NCI-H1436 treated with DMSO at 0.1 percent for 48 hours (cell line): Measurements from ENCODE around the gene GET3.
A peak's percentile ranks its signal among the peaks of the same experiment; 100 is the strongest.

Experiments
- DNase-seq: peaks from one replicate; lab custom pipeline; 2025; lab: John Stamatoyannopoulos, UW

Gene GET3

DNA sequence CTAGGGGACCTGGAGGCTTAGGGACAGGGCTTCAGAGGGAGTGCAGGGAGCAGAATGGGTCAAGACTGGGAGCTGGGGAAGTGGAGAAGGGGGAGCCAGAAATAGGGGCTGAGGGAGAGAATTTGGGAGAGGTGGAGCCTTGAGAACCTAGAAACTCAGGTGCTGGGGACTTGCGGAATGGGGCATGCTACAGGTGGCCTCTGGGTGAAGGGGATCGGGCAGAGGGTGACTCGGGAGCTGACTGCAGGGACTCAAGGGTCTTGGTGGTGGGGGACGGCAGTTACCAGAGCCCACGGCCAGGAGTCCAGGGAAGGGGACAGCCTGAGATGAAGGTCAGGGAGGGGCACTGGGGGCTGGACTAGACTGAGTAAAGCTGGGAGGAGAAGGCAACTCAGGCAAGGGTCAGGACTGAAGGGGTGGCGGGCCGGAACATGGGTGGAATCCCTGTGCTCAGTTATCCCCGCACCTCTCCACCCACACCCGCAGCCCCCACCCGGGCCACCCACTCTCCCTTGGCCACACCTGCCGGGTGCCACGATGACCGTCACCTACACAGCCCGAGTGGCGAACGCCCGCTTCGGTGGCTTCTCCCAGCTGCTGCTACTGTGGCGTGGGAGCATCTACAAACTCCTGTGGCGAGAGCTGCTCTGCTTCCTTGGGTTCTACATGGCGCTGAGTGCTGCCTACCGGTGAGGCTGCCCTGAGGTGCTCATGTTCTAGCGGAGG lies 14.9 kb downstream of the GET3 start:
- no peak for DNase-seq

DNA sequence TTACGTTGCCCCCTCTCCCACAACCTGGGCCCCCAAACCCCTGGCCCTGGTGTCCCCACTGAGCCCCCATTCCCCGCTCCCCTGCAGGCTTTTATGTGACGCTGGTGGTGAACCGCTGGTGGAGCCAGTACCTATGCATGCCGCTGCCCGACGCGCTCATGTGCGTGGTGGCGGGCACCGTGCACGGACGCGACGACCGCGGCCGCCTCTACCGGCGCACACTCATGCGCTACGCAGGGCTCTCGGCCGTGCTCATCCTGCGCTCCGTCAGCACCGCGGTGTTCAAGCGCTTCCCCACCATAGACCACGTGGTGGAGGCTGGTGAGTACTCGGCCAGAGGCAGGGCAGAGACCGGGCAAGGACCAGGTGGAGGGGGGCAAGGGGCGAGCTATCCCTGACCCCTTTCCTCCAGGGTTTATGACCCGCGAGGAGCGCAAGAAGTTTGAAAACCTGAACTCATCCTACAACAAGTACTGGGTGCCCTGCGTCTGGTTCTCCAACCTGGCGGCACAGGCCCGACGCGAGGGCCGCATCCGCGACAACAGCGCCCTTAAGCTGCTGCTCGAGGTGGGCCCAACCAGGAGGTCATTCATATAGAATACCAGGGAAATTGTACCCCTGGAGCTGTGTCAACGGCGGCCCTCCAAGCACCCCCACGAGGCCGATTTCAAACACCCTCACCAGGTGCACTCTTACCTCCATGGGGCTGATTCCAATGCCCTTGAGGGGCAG lies 17.3 kb downstream of the GET3 start:
- DNase-seq: no peak

DNA sequence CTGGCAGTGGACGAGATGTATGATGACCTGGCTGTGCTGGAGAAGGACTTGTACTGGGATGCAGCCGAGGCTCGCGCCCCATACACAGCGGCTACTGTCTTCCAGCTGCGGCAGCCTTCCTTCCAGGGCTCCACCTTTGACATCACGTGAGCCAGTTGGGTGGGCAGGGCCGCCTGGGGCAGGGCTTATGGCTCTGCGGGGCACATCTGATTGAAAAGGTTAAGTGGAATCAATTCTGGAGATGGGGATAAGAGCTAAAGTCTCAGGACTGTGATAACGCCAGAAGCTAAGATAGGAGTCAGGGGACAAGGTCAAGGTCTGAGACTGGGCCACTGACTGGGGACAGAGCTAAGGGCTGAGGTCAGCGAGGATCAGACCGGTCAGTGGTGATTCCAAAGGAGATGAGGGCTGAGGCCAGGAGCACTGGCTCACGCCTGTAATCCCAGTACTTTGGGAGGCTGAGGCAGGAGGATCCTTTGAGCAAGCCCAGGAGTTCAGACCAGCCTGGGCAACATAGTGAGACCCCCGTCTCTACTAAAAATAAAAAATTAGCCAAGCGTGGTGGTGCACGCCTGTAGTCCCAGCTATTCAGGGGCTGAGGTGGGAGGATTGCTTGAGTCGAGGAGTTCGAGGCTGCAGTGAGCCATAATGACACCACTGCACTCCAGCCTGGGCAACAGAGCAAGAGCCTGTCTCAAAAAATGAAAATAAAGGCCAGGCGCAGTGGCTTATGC lies 19.0 kb downstream of the GET3 start:
- DNase-seq: no peak

DNA sequence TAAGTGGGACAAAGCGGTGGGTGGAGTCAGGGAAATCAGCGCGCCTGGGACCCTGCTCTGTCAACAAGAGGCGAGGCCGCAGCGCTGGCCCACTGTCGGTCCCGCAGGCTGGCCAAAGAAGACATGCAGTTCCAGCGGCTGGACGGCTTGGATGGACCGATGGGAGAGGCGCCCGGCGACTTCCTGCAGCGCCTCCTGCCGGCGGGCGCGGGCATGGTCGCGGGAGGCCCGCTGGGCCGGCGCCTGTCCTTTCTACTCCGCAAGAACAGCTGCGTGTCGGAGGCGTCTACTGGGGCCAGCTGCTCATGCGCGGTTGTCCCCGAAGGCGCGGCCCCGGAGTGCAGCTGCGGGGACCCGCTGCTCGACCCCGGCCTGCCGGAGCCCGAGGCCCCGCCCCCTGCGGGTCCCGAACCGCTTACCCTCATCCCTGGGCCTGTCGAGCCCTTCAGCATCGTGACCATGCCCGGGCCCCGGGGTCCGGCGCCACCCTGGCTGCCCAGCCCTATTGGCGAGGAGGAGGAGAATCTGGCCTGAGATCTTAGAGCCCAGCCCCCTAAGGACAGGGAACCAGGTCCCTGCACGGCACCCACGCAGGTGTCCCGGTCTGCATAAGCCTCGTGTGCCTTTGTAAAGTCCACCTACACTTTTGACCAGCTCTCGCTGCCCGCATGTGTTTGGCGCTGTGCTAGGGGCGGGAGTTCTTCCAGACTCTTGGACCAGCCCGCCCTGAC lies 20.4 kb downstream of the GET3 start:
- DNase-seq: no peak

DNA sequence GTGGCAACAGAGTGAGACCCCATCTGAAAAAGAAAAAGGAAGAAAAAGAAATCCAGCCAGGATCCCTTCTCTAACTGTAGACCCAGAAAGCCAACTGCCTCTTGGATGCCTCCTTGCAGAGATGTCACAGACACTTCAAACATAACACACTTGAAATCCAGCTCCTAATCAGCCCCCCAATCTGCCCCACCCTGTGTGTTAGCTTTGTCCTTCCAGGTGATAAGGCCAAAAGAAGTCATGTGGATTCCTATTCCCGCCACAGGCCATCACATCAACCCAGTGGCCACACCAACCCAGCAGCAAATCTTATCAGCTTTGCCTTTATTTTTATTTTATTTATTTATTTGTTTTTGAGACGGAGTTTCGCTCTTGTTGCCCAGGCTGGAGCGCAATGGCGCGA lies 22.4 kb downstream of the GET3 start:
- no peak for DNase-seq

DNA sequence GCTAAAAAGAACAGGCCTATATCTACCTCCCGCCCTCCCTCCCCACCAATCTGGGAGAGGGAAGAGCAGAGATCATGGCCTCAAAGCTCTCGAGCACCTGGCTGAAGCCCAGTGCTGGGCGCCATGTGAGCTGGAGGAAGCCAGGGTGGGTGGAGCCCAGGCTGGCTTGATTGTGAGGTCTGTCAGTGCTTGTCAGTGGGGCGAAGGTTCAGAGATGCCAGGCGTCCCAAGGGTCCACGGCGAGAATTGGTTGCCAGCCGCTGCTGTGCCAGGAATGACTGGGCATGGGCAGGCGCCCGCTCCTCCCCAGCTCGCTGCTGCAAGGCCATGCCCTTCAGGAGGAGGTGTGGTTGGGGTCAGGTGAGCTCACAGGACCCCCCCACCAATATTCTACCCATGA lies 25.8 kb downstream of the GET3 start:
- DNase-seq: no peak

DNA sequence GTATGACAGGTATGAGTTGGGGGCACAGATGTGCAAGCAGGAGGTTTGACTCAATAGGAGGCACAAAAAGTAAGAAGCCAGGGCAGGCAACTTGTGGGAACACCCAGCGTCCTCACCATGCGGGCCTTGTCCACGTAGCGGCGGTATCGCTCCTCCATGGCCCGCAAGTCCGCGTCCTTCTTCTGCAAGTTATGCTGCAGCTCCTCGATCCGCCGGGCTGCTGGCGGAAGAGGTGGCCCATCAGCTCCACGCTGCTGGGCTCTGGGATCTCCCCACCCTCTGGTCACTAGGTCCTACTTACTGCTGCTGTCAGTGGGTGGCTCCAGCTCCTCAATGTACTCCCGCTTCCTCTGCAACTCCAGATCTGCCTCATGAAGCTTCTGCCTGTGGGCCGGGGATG lies 27.4 kb downstream of the GET3 start:
- no peak for DNase-seq

DNA sequence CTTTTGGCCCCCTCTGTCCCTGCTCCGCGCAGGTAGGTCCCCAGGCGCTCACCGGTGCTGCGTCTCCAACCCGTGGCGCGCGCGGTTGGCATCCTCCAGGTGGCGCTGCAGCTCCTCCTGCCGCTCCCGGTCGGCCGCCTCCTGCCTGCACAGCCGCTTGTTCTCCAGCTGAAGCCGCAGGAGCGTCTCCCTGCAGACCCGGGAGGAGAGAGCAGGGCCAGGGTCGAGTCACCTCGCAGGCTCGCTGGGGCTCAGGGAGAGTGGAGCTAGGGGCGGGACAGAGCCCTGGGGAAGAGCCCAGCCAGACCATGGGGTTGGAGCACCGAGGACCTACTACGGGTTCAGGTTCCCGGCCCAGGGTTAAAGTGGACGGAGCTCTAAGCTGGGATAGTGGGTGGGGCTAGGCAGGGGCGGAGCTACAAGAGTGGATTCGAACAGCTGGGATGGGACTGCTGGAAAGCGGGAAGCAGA lies 28.8 kb downstream of the GET3 start:
- DNase-seq: no peak

DNA sequence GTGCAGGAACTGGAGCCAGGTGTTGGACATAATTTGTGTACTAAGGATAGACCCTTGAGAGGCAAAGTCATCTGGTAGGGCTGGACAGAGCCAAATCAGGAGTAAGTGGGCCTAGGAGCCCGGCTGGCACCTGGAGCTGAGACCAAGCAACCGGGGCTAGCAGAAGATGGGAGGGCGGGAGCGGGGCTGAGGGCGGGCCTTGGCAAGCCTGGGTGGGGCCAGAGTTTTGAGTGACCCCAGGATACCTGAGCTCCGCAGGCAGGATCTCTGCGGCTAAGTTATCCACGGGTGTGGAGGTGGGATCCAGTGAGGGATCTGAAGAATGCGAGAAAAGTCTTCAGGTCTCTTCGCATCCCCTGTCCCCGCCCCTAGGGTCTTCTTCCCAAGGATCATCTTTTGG lies 29.9 kb downstream of the GET3 start:
- no peak for DNase-seq

DNA sequence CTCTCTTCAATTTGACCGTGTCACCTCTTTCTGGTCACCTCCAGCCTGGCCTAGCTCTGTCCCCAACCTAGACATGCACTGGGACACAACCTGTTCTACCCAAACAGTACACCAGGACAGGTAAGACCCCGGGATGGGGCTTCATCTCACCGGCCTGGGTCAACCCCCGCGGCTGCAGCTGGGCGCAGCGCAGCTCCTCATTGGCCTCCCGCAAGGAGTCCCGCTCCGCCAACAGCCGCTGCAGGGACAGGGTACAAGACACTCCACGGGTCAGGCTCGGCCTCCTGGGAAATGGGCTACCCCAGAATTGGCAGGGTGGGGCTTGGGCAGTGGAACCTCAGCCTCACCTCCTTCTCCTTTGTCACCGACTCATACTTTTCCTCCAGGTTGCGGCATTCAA lies 30.4 kb downstream of the GET3 start:
- DNase-seq: no peak

DNA sequence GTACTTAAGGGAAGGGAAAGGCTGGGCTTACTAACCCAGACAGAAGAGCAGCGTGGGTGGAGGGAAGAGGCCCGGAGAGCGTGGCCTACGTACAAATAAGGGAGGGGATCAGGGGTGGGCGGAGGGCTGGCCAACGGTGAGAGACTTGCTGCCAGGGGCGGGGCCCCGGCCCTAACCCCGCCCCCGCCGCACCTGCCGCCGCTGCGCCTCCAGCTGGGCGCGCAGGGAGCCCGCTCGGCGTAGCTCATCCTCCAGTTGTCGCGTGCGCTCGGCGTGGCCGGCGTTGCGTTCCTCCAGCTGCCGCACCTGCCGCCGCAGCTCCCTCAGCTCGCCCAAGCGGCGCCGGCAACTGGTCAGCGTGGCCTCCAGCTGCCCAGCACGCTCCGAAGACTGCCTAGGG lies 32.4 kb downstream of the GET3 start:
- no peak for DNase-seq

DNA sequence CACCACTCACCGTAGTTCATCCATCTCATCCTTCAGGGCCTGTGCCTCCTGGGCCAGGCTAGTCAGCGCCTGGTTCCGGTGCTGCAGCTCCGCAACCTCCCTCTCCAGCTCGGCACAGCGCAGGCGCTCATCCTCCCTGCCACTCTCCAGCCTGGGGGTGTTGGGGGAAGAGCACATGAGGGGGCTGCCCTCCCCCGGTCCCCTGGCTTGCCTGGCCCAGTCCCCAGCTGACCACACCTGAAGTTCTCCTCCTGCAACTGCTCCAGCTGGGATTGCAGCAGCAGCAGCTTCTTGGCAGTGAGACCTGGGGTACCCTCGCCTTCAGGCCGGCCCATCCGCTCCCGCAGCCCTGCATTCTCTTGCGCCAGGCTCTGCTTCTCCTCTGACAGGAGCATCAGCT lies 33.6 kb downstream of the GET3 start:
- DNase-seq: no peak

DNA sequence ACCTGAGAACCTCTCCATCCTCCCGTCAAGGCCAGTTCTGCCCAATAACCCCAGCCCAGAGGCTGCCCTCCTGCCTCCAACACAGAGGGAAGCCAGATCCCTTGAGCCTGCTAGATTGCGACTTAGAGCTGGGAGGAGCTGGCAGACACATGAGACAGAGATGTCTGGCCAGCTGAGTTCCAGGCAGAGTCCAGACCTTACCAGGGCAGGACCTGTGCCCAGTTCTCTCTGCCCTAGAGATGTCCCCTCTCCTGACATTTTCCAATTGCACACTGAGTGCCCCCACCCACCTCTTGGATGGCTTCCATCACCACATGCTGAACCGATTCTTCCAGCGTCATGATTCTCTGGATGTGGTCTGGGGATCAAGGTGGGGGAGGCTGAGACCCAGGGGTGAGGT lies 35.0 kb downstream of the GET3 start:
- no peak for DNase-seq

DNA sequence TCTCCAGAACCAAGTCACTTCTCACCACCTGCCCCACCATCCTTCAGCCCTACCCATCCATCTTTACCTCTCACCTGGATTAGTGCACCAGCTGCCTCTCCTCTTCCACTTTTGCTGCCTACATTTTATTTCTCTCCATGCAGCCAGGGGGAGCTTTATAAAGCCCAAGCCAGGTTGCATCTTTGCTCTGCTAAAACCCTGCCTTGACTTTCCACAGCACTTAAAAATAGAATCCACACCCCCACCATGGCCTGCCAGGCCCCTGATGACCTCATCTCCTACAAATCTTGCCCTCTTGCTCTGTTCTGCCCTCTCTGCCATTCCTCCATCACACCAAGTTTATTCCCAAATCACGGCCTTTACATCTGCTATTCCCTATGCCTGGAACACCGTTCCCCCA lies 36.3 kb downstream of the GET3 start:
- DNase-seq: no peak

DNA sequence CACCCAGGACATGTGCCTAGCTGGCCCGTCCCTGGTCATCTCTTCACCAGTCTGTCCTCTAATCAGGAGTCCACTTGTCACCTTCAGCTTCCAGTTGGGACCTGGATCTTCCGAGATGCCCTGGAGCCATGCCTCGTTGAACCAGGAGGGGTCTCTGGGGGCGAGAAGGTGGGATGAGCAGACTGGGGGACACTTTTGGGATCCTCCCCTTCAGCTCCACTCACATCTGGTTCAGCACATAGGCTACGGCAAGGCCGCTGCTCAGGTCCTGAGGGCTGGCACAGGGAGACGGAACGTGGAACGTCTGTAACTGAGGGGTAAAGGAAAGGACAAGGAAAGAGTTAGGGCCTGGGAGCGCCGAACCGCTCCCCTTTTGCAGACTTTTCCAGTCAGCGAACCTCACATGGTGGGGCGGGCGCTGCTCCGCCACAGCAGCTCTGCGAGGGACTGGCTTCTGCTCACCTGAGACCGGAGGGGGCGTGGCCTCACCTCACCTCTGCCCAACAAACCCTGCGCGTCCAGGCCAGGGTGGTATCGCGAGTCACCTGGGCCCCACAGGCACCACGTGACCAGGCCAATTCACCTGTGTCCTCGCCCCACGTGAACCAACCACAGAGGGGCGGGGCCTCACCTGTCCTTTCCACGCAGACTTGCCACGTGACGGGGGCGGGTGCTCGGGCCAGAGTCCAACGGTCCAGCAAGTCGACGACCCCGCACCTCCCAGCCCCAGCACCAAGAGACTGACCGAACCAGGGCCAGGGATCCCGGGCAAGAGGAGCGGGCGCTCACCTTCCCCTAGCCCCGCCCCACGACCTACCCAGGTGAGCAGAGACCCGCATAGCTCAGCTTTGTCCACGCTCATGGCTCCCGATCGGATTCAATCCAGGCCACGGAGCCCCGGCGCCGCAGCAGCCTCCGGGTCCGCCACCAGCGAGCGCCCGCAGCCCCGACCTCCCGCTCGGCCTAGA lies 37.6 kb downstream of the GET3 start, which contains the start of gene HOOK2:
Gene HOOK2, minus strand, starts transcription at position 965 of the 968 bp plus-strand sequence. Its CDS starts 103 bp downstream, at position 862.
- DNase-seq: peak; percentile 42

DNA sequence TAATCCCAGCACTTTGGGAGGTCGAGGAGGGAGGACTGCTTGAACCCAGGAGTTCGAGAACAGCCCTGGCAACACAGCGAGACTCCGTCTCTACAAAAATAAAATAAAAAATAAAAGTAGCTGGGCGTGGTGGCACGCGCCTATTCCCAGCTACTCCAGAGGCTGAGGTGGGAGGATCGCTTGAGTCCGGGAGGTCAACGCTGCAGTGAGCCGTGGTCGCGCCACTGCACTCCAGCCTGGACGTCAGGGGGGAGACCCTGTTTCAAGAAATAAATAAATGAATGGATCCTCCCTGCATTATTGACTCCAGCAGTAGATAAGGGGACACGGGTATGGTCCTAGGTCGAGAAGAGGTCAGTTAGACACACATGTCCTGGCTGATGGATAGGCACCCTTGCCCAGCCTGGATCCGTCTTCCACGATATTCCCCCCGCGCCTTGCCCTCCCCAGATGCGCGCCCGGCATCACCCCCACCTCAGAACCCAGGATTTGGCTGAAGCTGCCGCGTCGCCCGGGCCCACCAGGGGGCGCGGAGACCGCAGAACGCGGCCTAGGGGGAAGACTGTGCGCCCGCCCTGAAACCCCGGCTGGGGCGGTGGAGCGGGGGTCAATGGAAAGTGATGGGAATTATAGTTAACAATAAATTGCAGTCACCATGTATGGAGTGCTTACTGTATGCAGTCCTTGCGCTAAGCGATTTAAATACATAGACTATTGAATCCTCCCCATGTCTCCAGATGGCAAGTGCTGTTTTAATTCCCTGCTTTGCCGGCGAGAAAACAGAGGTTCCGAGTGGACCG lies 40.1 kb downstream of the GET3 start:
- DNase-seq: no peak

DNA sequence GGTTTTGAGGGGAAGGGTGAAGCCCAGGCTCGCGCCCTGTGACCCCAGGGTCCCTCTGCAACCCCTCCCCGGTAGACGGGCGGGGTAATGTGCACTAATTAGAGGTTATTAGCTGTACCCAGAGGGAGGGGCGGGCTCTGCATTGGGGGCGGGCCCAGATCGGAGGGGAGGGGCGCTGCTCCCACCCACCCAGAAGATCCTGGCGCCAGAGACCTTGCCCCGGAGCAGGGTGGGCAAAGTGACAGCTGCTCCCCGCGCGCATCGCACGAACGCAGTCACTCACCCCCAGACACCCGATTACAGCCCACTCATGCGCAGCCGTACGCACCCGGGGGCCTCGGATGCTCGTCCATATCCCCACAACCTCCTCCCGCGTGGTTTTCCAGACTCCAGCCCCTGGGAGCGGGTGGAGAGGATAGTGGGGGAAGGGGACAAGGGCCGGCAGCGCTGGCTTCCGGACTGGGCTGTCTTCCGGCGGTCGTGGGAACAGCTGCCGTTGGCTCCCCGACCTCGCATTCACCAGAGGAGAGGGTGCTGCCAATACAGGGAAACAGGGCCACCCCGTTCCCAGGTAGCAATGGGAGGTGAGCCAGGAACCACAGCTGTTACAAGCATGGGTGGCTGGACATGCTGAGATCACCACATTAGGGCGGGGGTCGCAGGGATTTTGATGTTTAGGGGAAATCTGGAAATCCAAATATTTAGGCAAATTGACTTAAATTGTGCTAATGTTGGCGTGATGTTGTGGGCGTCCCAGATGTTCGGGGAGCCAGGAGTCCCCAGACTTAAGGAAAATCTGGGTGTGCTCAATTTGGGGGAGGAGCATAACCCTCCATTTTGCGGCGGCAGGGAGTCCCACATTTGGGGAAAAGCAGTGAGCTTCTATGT lies 41.0 kb downstream of the GET3 start:
- DNase-seq: no peak

DNA sequence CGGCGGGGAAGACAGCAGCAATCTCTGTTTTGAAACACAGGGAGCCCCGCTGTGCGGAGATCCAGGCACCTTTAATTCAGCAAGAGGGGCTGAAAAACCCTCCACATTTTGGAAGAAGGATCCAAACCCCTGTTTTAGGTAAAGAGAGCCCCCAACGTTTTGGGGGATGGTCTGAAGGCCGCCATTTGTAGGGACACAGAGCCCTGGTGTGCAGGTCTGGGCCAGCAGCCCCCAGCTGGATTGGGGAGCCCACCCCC lies 41.5 kb downstream of the GET3 start:
- DNase-seq: no peak
